ENCODE measurements around the gene ADAP1. TPM values are rescaled to one million over a fixed set of nuclear protein-coding genes. Genes with fewer than 3 reads are reported as not detected.
"Not testable (repeated sequence)": the region's sequence is repeated elsewhere in the genome, so short reads cannot be mapped to it uniquely, and the experiment has no call there.

The ADAP1 gene
- polyA plus RNA-seq, 3 donors, result 49.1 to 117 (median 72.2) TPM

- H3K27me3 Mint-ChIP-seq (ENCODE audit: low read depth in 3 of 3), result peaks cover 1 to 4% (median 4%) of the 10 kb centered on the region in 3 donors
- peak overlapping the region in 1 of 3 experiments; percentile 1 for H3K4me3 ChIP-seq (replicated peaks in 1 of 3; ENCODE audit: low read depth in 2 of 3, low read length in 3 of 3)
- intact Hi-C loops (cut with micrococcal nuclease), result no loop called here
- DNase-seq, result no peak
- peak overlapping the region in 5 of 7 donors; percentile 22 to 83 (median 36) for H3K27ac Mint-ChIP-seq
- peaks cover 0 to 3% of the 10 kb centered on the region in 2 donors for H3K36me3 Mint-ChIP-seq
- no peaks in the 10 kb centered on the region for H3K9me3 Mint-ChIP-seq
- no peaks in the 10 kb centered on the region for H3K9me3 ChIP-seq (replicated peaks in 1 of 2; ENCODE audit: control insufficient read depth in 1 of 2, insufficient read depth in 1 of 2, low read length in 2 of 2)
- 84% methylated on average over 19 of the region's 31 CpGs for WGBS (ENCODE audit: insufficient coverage)
- no peak overlapping the region for H2AFZ ChIP-seq (ENCODE audit: insufficient read depth, low read depth, low read length, poor library complexity, severe bottlenecking)
- no peaks in the 10 kb centered on the region for H3K36me3 ChIP-seq (replicated peaks in 1 of 2; ENCODE audit: control insufficient read depth in 1 of 2, insufficient read depth in 2 of 2, low read length in 2 of 2)
- no peak overlapping the region for H3K27ac ChIP-seq (ENCODE audit: low read depth in 1 of 2, low read length in 2 of 2)
- no peak overlapping the region for H3K9ac ChIP-seq (ENCODE audit: insufficient read depth, low read length, poor library complexity, severe bottlenecking)
- peaks cover 82% of the 10 kb centered on the region for H3K4me1 Mint-ChIP-seq
- peak overlapping the region in 1 of 2 donors; percentile 72 for H3K4me3 Mint-ChIP-seq
- H3K4me2 ChIP-seq (replicated peaks; ENCODE audit: extremely low read depth, low read length, poor library complexity, severe bottlenecking), result peak overlapping the region; percentile 14
- H3K27me3 ChIP-seq (ENCODE audit: control insufficient read depth in 2 of 2, insufficient read depth in 2 of 2, low read length in 2 of 2), result no peaks in the 10 kb centered on the region
- peaks cover 21% of the 10 kb centered on the region for H4K20me1 ChIP-seq (ENCODE audit: insufficient read depth, low read length)
- H3K4me1 ChIP-seq (ENCODE audit: control insufficient read depth in 1 of 2, insufficient read depth in 2 of 2, low read length in 2 of 2), result peaks cover 96 to 100% of the 10 kb centered on the region in 2 donors
- TF ChIP-seq CTCF (IDR thresholded peaks at IDR 0.05), result no peak
- H3K79me2 ChIP-seq (ENCODE audit: insufficient read depth, low read length), result no peaks in the 10 kb centered on the region
Measured at GRCh38 chr7:960269-960871, 5.9 kb upstream of the ADAP1 start.

DNA sequence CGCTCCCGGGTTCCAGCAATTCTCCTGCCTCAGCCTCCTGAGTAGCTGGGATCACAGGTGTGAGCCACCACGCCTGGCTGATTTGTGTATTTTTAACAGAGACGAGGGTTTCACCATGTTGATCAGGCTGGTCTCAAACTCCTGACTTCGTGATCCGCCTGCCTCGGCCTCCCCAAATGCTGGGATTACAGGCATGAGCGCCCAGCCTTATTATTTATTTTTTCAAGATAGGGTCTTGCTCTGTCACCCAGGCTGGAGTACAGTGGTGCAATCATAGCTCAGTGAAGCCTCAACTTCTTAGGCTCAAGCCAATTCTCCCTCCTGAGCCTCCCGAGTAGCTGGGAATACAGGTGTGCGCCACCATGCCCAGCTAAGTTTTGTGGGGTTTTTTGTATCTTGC, 5.3 kb upstream of the ADAP1 start:
- not testable (repeated sequence) for H3K27ac ChIP-seq (ENCODE audit: low read depth in 1 of 2, low read length in 2 of 2); H3K4me3 Mint-ChIP-seq; H3K4me3 ChIP-seq (replicated peaks in 1 of 3; ENCODE audit: low read depth in 2 of 3, low read length in 3 of 3); H2AFZ ChIP-seq (ENCODE audit: insufficient read depth, low read depth, low read length, poor library complexity, severe bottlenecking); H3K79me2 ChIP-seq (ENCODE audit: insufficient read depth, low read length); H3K36me3 ChIP-seq (replicated peaks in 1 of 2; ENCODE audit: control insufficient read depth in 1 of 2, insufficient read depth in 2 of 2, low read length in 2 of 2); DNase-seq; H3K4me2 ChIP-seq (replicated peaks; ENCODE audit: extremely low read depth, low read length, poor library complexity, severe bottlenecking); H3K36me3 Mint-ChIP-seq; H3K27me3 ChIP-seq (ENCODE audit: control insufficient read depth in 2 of 2, insufficient read depth in 2 of 2, low read length in 2 of 2); H3K9ac ChIP-seq (ENCODE audit: insufficient read depth, low read length, poor library complexity, severe bottlenecking); H3K9me3 Mint-ChIP-seq; H3K9me3 ChIP-seq (replicated peaks in 1 of 2; ENCODE audit: control insufficient read depth in 1 of 2, insufficient read depth in 1 of 2, low read length in 2 of 2); H3K27me3 Mint-ChIP-seq (ENCODE audit: low read depth in 3 of 3)
- H3K4me1 Mint-ChIP-seq, result peaks cover 80% of the 10 kb centered on the region
- Histone ChIP-seq H3K4me1 (ENCODE audit: control insufficient read depth in 1 of 2, insufficient read depth in 2 of 2, low read length in 2 of 2) (peaks cover 96 to 100% of the 10 kb centered on the region in 2 donors), H4K20me1 (ENCODE audit: insufficient read depth, low read length) (peaks cover 15% of the 10 kb centered on the region)
- H3K27ac Mint-ChIP-seq, result peak overlapping the region in 1 of 7 donors; percentile 16
- 95% methylated on average over 8 of the region's 10 CpGs for WGBS (ENCODE audit: insufficient coverage)
- intact Hi-C loops (cut with micrococcal nuclease), result loop anchor here (5.0 kb wide), 2 partner anchors 37 to 357 kb away; no protein-coding TSS in a partner anchor
